GM20000 (cell line): ENCODE measurements around the gene RTCA.
"Not testable (repeated sequence)": the region's sequence is repeated elsewhere in the genome, so short reads cannot be mapped to it uniquely, and the experiment has no call there.

Experiments used
- DNase-seq: peaks from one replicate; pipeline ENCODE4 v3.0.0; 2012; ENCODE audit warnings: low spot score
- CTCF ChIP-seq: IDR thresholded peaks from 2 replicates; pipeline ENCODE4 v1.5.1; 2012; ENCODE audit warnings: mild to moderate bottlenecking, control low read depth; ENCODE audit errors: extremely low read depth, missing control alignments

The RTCA gene

GRCh38 chr1:100261686-100262085 lies 4.3 kb upstream of the RTCA start:
- DNase-seq = no peak
- no peak for TF ChIP-seq CTCF

- not testable (repeated sequence) for DNase-seq
These were observed 1.9 kb upstream of the RTCA start for GRCh38 chr1:100264081-100264480.

- no peak for DNase-seq
- no peak for TF ChIP-seq CTCF
These were observed 470 bp upstream of the RTCA start for GRCh38 chr1:100265562-100265930.

- no peak for TF ChIP-seq CTCF
- peak; percentile 8 for DNase-seq
These were observed 725 bp downstream of the RTCA start for GRCh38 chr1:100266741-100267140.

GRCh38 chr1:100267284-100267683 lies 1.3 kb downstream of the RTCA start:
- no peak for DNase-seq
- TF ChIP-seq CTCF = no peak

- no peak for DNase-seq
- TF ChIP-seq CTCF = no peak
These were observed 2.2 kb downstream of the RTCA start for GRCh38 chr1:100268202-100268601.

- no peak for TF ChIP-seq CTCF
- DNase-seq = no peak
These were observed 11.8 kb downstream of the RTCA start for GRCh38 chr1:100277866-100278265.

- TF ChIP-seq CTCF = no peak
- DNase-seq = no peak
These were observed 13.4 kb downstream of the RTCA start for GRCh38 chr1:100279358-100279923.
